GM21447 (cell line): ENCODE results near the gene RASA1.

Experiments used
- ATAC-seq: cut with Tn5 transposase; IDR thresholded peaks from one replicate; pipeline ENCODE4 v1.9.1; 2021; ENCODE audit not compliant: unreplicated experiment

The RASA1 gene

DNA sequence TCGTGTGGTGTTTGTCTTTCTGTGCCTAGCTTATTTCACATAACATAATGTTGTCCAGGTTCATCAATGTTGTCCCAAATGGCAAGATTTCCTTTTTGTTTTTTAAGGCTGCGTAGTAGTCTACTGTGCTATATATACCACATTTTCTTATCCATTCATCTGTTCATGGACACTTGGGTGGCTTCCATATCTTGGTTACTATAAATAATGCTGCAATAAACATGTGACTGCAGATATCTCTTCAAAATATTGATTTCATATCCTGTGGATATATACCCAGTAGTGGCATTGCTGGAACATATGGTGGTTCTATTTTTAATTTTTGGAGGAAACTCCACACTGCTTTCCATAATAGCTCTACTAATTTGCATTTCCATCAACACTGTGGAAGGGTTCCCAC is 170.5 kb downstream of the RASA1 start:
- ATAC-seq = no peak
